T-helper 17 cell (primary cell): ENCODE results near the gene DNAH5. TPM values are rescaled to one million over a fixed set of nuclear protein-coding genes. Genes with fewer than 3 reads are reported as not detected.

Source experiments
- ATAC-seq: fragments of 150-1000 bp; cut with Tn5 transposase; 2 replicates; pipeline ENCODE4 v1.10.0; 2021; ENCODE audit warnings: mild to moderate bottlenecking, moderate library complexity
- DNase-seq, 3 donors: peaks; one replicate each; pipeline versions ENCODE4 v3.0.0 to v3.0.0-alpha.2; 2020 to 2021
- H3K9me3 ChIP-seq: one replicate; pipeline ENCODE4 v1.7.0; 2013; ENCODE audit warnings: low read length, mild to moderate bottlenecking; ENCODE audit not compliant: control insufficient read depth, poor library complexity, severe bottlenecking
- H3K27ac Mint-ChIP-seq: one replicate; pipeline ENCODE4 v1.8.0; 2022; ENCODE audit warnings: mild to moderate bottlenecking, moderate library complexity, mixed read lengths
- H3K27me3 Mint-ChIP-seq: one replicate; pipeline ENCODE4 v1.8.0; 2022; ENCODE audit warnings: mixed read lengths
- H3K36me3 Mint-ChIP-seq: one replicate; pipeline ENCODE4 v1.8.0; 2022; ENCODE audit warnings: low read depth, mixed read lengths
- H3K4me1 Mint-ChIP-seq: one replicate; pipeline ENCODE4 v1.8.0; 2022; ENCODE audit warnings: mild to moderate bottlenecking, mixed read lengths
- H3K4me3 Mint-ChIP-seq: one replicate; pipeline ENCODE4 v1.8.0; 2022; ENCODE audit warnings: mild to moderate bottlenecking, moderate library complexity, mixed read lengths
- total RNA-seq, 4 donors: library from RNA in 2 of 4; stranded (reverse) in 2 of 4; gene quantifications; one replicate each; pipeline ENCODE4 v1.2.3 and lab custom pipeline; 2022 to 2026

DNAH5 gene
- total RNA-seq, 2 donors from 2014 or later = not detected

- no peak for DNase-seq
- no peak overlapping the region for H3K27ac Mint-ChIP-seq
- no peaks in the 10 kb centered on the region for H3K9me3 ChIP-seq
- ATAC-seq = no peak
- no peaks in the 10 kb centered on the region for H3K4me1 Mint-ChIP-seq
- no peak overlapping the region for H3K4me3 Mint-ChIP-seq
- no peaks in the 10 kb centered on the region for H3K36me3 Mint-ChIP-seq
- H3K27me3 Mint-ChIP-seq = no peaks in the 10 kb centered on the region
Measured at GRCh38 chr5:13659391-13659790, 285.1 kb downstream of the DNAH5 start.

GRCh38 chr5:13658761-13659160 lies 285.7 kb downstream of the DNAH5 start:
- ATAC-seq = no peak
- DNase-seq = no peak
- Mint-ChIP-seq H3K4me3 (no peak overlapping the region), H3K36me3 (no peaks in the 10 kb centered on the region), H3K4me1 (no peaks in the 10 kb centered on the region), H3K27ac (no peak overlapping the region), H3K27me3 (no peaks in the 10 kb centered on the region)
- no peaks in the 10 kb centered on the region for H3K9me3 ChIP-seq

- Mint-ChIP-seq H3K4me1 (no peaks in the 10 kb centered on the region), H3K36me3 (no peaks in the 10 kb centered on the region), H3K27ac (no peak overlapping the region), H3K4me3 (no peak overlapping the region), H3K27me3 (no peaks in the 10 kb centered on the region)
- no peak for DNase-seq
- no peak for ATAC-seq
- H3K9me3 ChIP-seq = no peaks in the 10 kb centered on the region
Measured at GRCh38 chr5:13658152-13658551, 286.3 kb downstream of the DNAH5 start.

GRCh38 chr5:13653709-13654108 lies 290.8 kb downstream of the DNAH5 start:
- Mint-ChIP-seq H3K27me3 (no peaks in the 10 kb centered on the region), H3K4me3 (no peak overlapping the region), H3K4me1 (no peaks in the 10 kb centered on the region), H3K27ac (no peak overlapping the region), H3K36me3 (no peaks in the 10 kb centered on the region)
- ATAC-seq (no peak), DNase-seq (no peak)
- no peaks in the 10 kb centered on the region for H3K9me3 ChIP-seq

- no peak for ATAC-seq
- Mint-ChIP-seq H3K4me1 (no peaks in the 10 kb centered on the region), H3K36me3 (no peaks in the 10 kb centered on the region), H3K27ac (no peak overlapping the region), H3K27me3 (no peaks in the 10 kb centered on the region), H3K4me3 (no peak overlapping the region)
- DNase-seq = no peak
- no peaks in the 10 kb centered on the region for H3K9me3 ChIP-seq
Measured at GRCh38 chr5:13649656-13650055, 294.8 kb downstream of the DNAH5 start.

GRCh38 chr5:13648822-13649221 lies 295.7 kb downstream of the DNAH5 start:
- ATAC-seq (no peak), DNase-seq (no peak)
- Mint-ChIP-seq H3K4me1 (no peaks in the 10 kb centered on the region), H3K4me3 (no peak overlapping the region), H3K36me3 (no peaks in the 10 kb centered on the region), H3K27ac (no peak overlapping the region), H3K27me3 (no peaks in the 10 kb centered on the region)
- no peaks in the 10 kb centered on the region for H3K9me3 ChIP-seq

- no peaks in the 10 kb centered on the region for H3K4me1 Mint-ChIP-seq
- no peaks in the 10 kb centered on the region for H3K9me3 ChIP-seq
- no peak for DNase-seq
- no peaks in the 10 kb centered on the region for H3K27me3 Mint-ChIP-seq
- no peaks in the 10 kb centered on the region for H3K36me3 Mint-ChIP-seq
- no peak overlapping the region for H3K27ac Mint-ChIP-seq
- no peak for ATAC-seq
- no peak overlapping the region for H3K4me3 Mint-ChIP-seq
Measured at GRCh38 chr5:13643734-13644133, 300.8 kb downstream of the DNAH5 start.

GRCh38 chr5:13643196-13643595 lies 301.3 kb downstream of the DNAH5 start:
- Mint-ChIP-seq H3K27ac (no peak overlapping the region), H3K4me3 (no peak overlapping the region), H3K4me1 (no peaks in the 10 kb centered on the region), H3K27me3 (no peaks in the 10 kb centered on the region), H3K36me3 (no peaks in the 10 kb centered on the region)
- DNase-seq = no peak
- ATAC-seq = no peak
- no peaks in the 10 kb centered on the region for H3K9me3 ChIP-seq

Other genes with a start within 250 kb of the DNAH5 start
- 10 to 100 TPM; 19.3 to 19.5 TPM for gene TRIO, start 198.7 kb upstream of the DNAH5 start, total RNA-seq